Naive B cell (primary cell): ENCODE measurements around the gene HBP1. TPM values are rescaled to one million over a fixed set of nuclear protein-coding genes. Genes with fewer than 3 reads are reported as not detected.
"Not testable (repeated sequence)": the region's sequence is repeated elsewhere in the genome, so short reads cannot be mapped to it uniquely, and the experiment has no call there.

ENCODE experiments used
- ATAC-seq, 2 donors: fragments of 150-1000 bp; cut with Tn5 transposase; 2 replicates each; pipeline ENCODE4 v1.10.0; 2021; ENCODE audit warnings: low read depth in 2 of 2, mild to moderate bottlenecking in 2 of 2, moderate library complexity in 2 of 2
- DNase-seq: peaks from one replicate; pipeline ENCODE4 v3.0.0; 2022
- H3K27ac Mint-ChIP-seq, 6 donors: one replicate each; pipeline ENCODE4 v1.8.0; 2020 to 2022; ENCODE audit warnings: mild to moderate bottlenecking in 6 of 6, mixed read lengths in 6 of 6, moderate library complexity in 5 of 6, inconsistent platforms in 2 of 6
- H3K27me3 Mint-ChIP-seq, 3 donors: one replicate each; pipeline ENCODE4 v1.8.0; 2021 to 2022; ENCODE audit warnings: mixed read lengths in 3 of 3, mild to moderate bottlenecking in 1 of 3
- H3K36me3 Mint-ChIP-seq, 2 donors: one replicate each; pipeline ENCODE4 v1.8.0; 2020 to 2022; ENCODE audit warnings: mixed read lengths in 2 of 2, inconsistent platforms in 1 of 2, mild to moderate bottlenecking in 1 of 2
- H3K4me1 Mint-ChIP-seq, 3 donors: one replicate each; pipeline ENCODE4 v1.8.0; 2020 to 2022; ENCODE audit warnings: mixed read lengths in 3 of 3, inconsistent platforms in 1 of 3, mild to moderate bottlenecking in 1 of 3, moderate library complexity in 1 of 3
- H3K4me3 Mint-ChIP-seq, 8 donors: one replicate each; pipeline ENCODE4 v1.8.0; 2020 to 2022; ENCODE audit warnings: mild to moderate bottlenecking in 8 of 8, mixed read lengths in 8 of 8, moderate library complexity in 8 of 8, inconsistent platforms in 2 of 8
- H3K9me3 Mint-ChIP-seq, 7 donors: one replicate each; pipeline ENCODE4 v1.8.0; 2020 to 2022; ENCODE audit warnings: mixed read lengths in 7 of 7, mild to moderate bottlenecking in 5 of 7, inconsistent platforms in 2 of 7, moderate library complexity in 1 of 7
- polyA plus RNA-seq, 6 donors: library from polyadenylated mRNA; unstranded; fragments of 300-500 nt; fragmentation: Illumina TruSeq; gene quantifications; one replicate each; pipeline ENCODE4 v1.2.3, GENCODE V29; 2021; ENCODE audit warnings: low read depth in 6 of 6

The HBP1 gene
- polyA plus RNA-seq, 6 donors from 2014 or later, result 62.1 to 157 (median 71.8) TPM

- Mint-ChIP-seq H3K36me3 (peaks cover 20 to 42% of the 10 kb centered on the region in 2 donors), H3K9me3 (no peaks in the 10 kb centered on the region), H3K4me3 (no peak overlapping the region), H3K27ac (peak overlapping the region in 3 of 6 donors; percentile 4 to 72 (median 69)), H3K27me3 (no peaks in the 10 kb centered on the region), H3K4me1 (peaks cover 0 to 8% (median 1%) of the 10 kb centered on the region in 3 donors)
- ATAC-seq (no peak), DNase-seq (no peak)
Observed at GRCh38 chr7:107207459-107207858, 38.7 kb downstream of the HBP1 start.

- Mint-ChIP-seq H3K4me1 (peaks cover 0 to 8% (median 5%) of the 10 kb centered on the region in 3 donors), H3K9me3 (peaks cover 0 to 1% (median 0%) of the 10 kb centered on the region in 7 donors), H3K36me3 (peaks cover 19 to 42% of the 10 kb centered on the region in 2 donors), H3K4me3 (no peak overlapping the region), H3K27ac (peak overlapping the region in 2 of 6 donors; percentile 3 to 79), H3K27me3 (no peaks in the 10 kb centered on the region)
- no peak for ATAC-seq
- no peak for DNase-seq
Observed at GRCh38 chr7:107208024-107208521, 39.3 kb downstream of the HBP1 start.

- no peak overlapping the region for H3K4me3 Mint-ChIP-seq
- H3K27ac Mint-ChIP-seq, result peak overlapping the region in 4 of 6 donors; percentile 3 to 79 (median 26)
- H3K36me3 Mint-ChIP-seq, result peaks cover 19 to 45% of the 10 kb centered on the region in 2 donors
- no peaks in the 10 kb centered on the region for H3K27me3 Mint-ChIP-seq
- ATAC-seq, result no peak
- H3K9me3 Mint-ChIP-seq, result peaks cover 0 to 5% (median 2%) of the 10 kb centered on the region in 7 donors
- H3K4me1 Mint-ChIP-seq, result peaks cover 0 to 8% (median 5%) of the 10 kb centered on the region in 3 donors
- DNase-seq, result no peak
Observed at GRCh38 chr7:107208563-107208962, 39.8 kb downstream of the HBP1 start.

GRCh38 chr7:107209565-107209964 is 40.8 kb downstream of the HBP1 start:
- Mint-ChIP-seq H3K4me1 (peaks cover 0 to 8% (median 5%) of the 10 kb centered on the region in 3 donors), H3K27ac (peak overlapping the region in 3 of 6 donors; percentile 3 to 83 (median 66)), H3K36me3 (peaks cover 12 to 50% of the 10 kb centered on the region in 2 donors), H3K4me3 (no peak overlapping the region), H3K27me3 (no peaks in the 10 kb centered on the region), H3K9me3 (peaks cover 0 to 11% (median 9%) of the 10 kb centered on the region in 7 donors)
- DNase-seq (no peak), ATAC-seq (no peak)

DNA sequence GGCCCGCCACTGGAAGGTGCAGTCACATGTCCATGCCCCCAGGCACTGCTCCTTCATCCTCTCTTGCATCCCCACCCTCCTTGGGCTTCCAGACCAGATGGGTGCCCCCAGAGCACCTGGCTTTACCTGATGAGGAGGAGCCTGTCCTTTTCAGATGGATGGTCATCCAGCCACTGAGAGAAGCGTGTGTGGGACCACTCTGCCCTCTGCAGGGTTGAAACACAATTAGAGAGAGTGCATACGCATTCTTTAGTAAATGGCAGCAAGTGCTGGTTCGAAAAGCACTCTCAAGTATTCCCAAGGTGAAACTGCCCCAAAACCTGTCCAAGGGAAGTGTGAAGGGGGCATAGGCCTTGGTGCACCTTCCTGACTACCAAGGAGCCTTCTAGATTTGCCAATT is 41.6 kb downstream of the HBP1 start:
- peaks cover 0 to 8% (median 5%) of the 10 kb centered on the region in 3 donors for H3K4me1 Mint-ChIP-seq
- peaks cover 2 to 15% (median 12%) of the 10 kb centered on the region in 7 donors for H3K9me3 Mint-ChIP-seq
- H3K27me3 Mint-ChIP-seq, result no peaks in the 10 kb centered on the region
- H3K27ac Mint-ChIP-seq, result peak overlapping the region in 1 of 6 donors; percentile 33
- no peak for ATAC-seq
- DNase-seq, result no peak
- H3K4me3 Mint-ChIP-seq, result no peak overlapping the region
- peaks cover 11 to 49% of the 10 kb centered on the region in 2 donors for H3K36me3 Mint-ChIP-seq

DNA sequence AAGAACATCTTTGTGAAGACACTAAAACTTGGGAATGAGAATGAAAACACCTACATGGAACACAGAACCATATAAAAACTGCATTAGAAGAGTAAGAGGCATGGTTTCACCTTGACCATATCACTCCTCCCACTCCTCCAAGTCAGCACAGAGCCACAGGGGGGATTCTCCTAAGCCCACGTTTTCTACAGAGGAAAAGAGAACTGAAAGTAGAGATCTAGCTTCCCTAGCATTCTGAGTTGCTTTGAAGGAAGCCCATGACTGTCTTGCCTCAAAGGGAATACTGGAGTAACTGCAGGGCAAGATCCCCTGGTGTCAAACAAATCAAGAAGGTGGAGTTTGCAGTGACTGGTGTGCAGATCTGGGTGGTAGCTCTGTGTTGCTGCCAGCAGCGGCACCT is 43.9 kb downstream of the HBP1 start:
- Mint-ChIP-seq H3K27me3 (no peaks in the 10 kb centered on the region), H3K36me3 (peaks cover 26 to 42% of the 10 kb centered on the region in 2 donors), H3K27ac (no peak overlapping the region), H3K9me3 (peaks cover 4 to 24% (median 18%) of the 10 kb centered on the region in 7 donors), H3K4me1 (peaks cover 0 to 5% (median 5%) of the 10 kb centered on the region in 3 donors), H3K4me3 (no peak overlapping the region)
- DNase-seq (no peak), ATAC-seq (peak in 1 of 2 donors; percentile 33)

DNA sequence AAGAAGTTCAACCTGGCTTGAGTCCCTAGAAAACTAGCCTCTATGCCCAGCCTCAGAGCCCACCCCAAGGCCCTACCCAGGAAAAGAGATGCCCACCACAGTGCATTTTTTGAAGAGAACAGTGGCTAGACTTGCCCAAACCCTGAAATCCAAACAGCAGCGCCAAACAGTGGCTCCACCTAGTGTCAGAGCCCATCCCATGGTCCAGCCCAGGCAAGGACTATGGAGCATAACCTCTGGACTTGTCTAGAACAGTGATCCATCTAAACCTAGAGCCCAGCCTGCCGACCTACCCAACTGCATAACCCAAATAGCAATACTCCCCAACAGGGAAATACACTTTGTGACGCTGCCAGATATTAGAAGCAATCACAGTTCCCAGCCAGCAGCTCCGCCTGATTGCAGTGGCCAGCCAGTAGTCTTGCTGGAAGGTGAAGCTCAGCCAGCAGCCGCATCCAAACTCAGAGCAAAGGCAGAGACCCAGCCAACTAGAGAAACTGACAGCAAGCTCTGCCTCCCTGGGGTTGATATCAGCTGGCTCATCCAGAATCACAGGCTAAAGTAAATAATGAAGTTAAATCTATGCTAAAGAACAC is 44.5 kb downstream of the HBP1 start:
- H3K27ac Mint-ChIP-seq, result no peak overlapping the region
- no peak for ATAC-seq
- no peak for DNase-seq
- H3K4me1 Mint-ChIP-seq, result peaks cover 0 to 5% (median 5%) of the 10 kb centered on the region in 3 donors
- no peak overlapping the region for H3K4me3 Mint-ChIP-seq
- H3K27me3 Mint-ChIP-seq, result no peaks in the 10 kb centered on the region
- H3K36me3 Mint-ChIP-seq, result peaks cover 28 to 42% of the 10 kb centered on the region in 2 donors
- H3K9me3 Mint-ChIP-seq, result peaks cover 4 to 24% (median 18%) of the 10 kb centered on the region in 7 donors

GRCh38 chr7:107213945-107214344 is 45.1 kb downstream of the HBP1 start:
- DNase-seq, result no peak
- no peaks in the 10 kb centered on the region for H3K27me3 Mint-ChIP-seq
- H3K9me3 Mint-ChIP-seq, result peaks cover 4 to 24% (median 18%) of the 10 kb centered on the region in 7 donors
- no peak for ATAC-seq
- no peak overlapping the region for H3K27ac Mint-ChIP-seq
- peak overlapping the region in 1 of 8 donors; percentile 33 for H3K4me3 Mint-ChIP-seq
- peaks cover 28 to 40% of the 10 kb centered on the region in 2 donors for H3K36me3 Mint-ChIP-seq
- peaks cover 0 to 10% (median 4%) of the 10 kb centered on the region in 3 donors for H3K4me1 Mint-ChIP-seq

DNA sequence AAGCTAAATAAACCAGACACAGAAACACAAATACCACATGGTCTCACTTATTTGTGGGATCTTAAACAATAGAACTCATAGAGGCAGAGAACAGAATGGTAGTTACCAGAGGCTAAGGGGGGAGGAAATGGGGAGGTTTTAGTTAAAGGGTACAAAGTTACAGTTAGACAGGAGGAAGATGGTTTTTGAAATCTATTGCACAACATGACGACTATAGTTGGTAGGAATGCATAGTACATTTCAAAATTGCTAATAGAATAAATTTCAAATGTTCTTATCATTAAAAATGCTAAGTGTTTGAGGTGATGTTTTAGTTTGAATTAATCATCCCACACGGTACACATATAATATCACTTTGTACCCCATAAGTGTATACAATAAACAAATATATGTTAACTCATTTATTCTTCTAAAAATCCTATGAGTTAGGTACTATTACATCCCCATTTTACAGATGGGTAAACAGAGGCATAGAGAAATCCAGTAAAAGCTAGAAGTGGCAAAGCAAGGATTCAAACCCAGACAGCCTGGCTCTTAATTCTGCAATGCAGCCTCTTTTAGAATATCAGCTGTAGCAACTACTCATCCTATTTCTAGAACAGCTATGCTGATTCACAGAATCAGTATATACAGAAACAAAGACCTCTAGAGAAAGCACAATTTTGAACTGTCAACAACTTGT is 50.9 kb downstream of the HBP1 start:
- no peak overlapping the region for H3K4me3 Mint-ChIP-seq
- no peaks in the 10 kb centered on the region for H3K27me3 Mint-ChIP-seq
- H3K9me3 Mint-ChIP-seq, result peaks cover 2 to 15% (median 8%) of the 10 kb centered on the region in 7 donors
- H3K4me1 Mint-ChIP-seq, result peaks cover 0 to 5% (median 0%) of the 10 kb centered on the region in 3 donors
- DNase-seq, result no peak
- no peak overlapping the region for H3K27ac Mint-ChIP-seq
- peaks cover 21 to 26% of the 10 kb centered on the region in 2 donors for H3K36me3 Mint-ChIP-seq
- ATAC-seq, result no peak

GRCh38 chr7:107220356-107220755 is 51.6 kb downstream of the HBP1 start:
- DNase-seq, result no peak
- Mint-ChIP-seq H3K9me3 (peaks cover 0 to 9% (median 6%) of the 10 kb centered on the region in 7 donors), H3K4me1 (peaks cover 0 to 5% (median 0%) of the 10 kb centered on the region in 3 donors), H3K36me3 (peaks cover 17 to 19% of the 10 kb centered on the region in 2 donors), H3K27me3 (no peaks in the 10 kb centered on the region), H3K27ac (no peak overlapping the region), H3K4me3 (no peak overlapping the region)
- ATAC-seq, result no peak

GRCh38 chr7:107220806-107221205 is 52.0 kb downstream of the HBP1 start:
- not testable (repeated sequence) for H3K27ac Mint-ChIP-seq, H3K4me1 Mint-ChIP-seq, H3K27me3 Mint-ChIP-seq, DNase-seq, H3K9me3 Mint-ChIP-seq, H3K4me3 Mint-ChIP-seq, ATAC-seq
- H3K36me3 Mint-ChIP-seq, result peaks cover 17 to 18% of the 10 kb centered on the region in 2 donors

DNA sequence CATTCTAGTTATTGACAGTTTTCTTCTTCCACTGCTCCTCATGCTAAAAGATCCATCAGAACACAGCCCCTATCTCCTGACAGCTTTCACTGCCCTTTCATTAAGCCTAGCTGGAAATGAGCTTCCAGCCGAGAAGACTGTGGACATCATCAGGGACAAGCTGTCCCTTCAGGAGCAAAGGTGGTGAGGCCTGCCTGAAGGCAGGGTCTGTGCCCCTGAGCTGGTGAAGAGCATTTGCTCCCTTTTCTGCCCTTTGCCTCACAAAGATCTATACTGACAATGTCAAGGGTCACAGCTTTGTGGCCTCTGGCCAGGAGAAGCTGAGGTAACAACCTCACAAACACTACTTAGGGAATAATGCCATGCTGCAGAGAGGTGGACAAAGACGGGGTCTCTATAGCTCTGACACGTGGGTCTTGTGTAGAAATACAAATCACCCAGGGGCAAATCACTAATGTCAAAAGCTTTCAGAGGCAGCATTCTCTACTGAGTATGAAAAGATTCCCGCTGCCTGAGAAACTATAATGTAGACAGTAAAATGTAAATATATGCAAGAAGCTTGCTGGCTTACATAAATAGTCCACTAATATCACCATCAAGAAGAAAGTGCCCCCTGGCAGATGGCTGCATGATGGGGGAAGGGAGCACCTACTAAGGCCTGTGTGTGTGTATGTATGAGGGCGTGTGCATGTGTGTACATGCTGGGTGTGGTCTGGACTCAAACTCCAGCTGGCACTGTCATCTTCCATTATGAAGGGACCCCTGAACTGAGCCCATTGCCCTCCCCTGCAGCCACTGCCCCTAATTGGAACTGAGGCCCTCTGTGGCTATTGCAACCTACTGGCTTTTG is 55.8 kb downstream of the HBP1 start:
- Mint-ChIP-seq H3K4me1 (no peaks in the 10 kb centered on the region), H3K4me3 (no peak overlapping the region), H3K36me3 (peaks cover 2 to 3% of the 10 kb centered on the region in 2 donors), H3K27ac (peak overlapping the region in 1 of 6 donors; percentile 20), H3K27me3 (no peaks in the 10 kb centered on the region), H3K9me3 (no peaks in the 10 kb centered on the region)
- ATAC-seq (no peak), DNase-seq (no peak)

- Mint-ChIP-seq H3K4me3 (no peak overlapping the region), H3K36me3 (peaks cover 0 to 5% of the 10 kb centered on the region in 2 donors), H3K4me1 (no peaks in the 10 kb centered on the region), H3K27me3 (no peaks in the 10 kb centered on the region), H3K9me3 (no peaks in the 10 kb centered on the region), H3K27ac (no peak overlapping the region)
- DNase-seq (no peak), ATAC-seq (no peak)
Observed at GRCh38 chr7:107228291-107228690, 59.5 kb downstream of the HBP1 start.
